ENCODE data around the gene SORCS3.

The SORCS3 gene

GRCh38 chr10:104614245-104614831, 26.8 kb upstream of the SORCS3 start:
- DNase-seq: peak; percentile 46
- TF ChIP-seq EZH2phosphoT487 (IDR thresholded peaks at IDR 0.05; ENCODE audit: low read length): no peak
- TF ChIP-seq CTCF (IDR thresholded peaks at IDR 0.05; ENCODE audit: low read length): peak; percentile 58
- TF ChIP-seq EZH2 (optimal IDR thresholded peaks at IDR 0.05; ENCODE audit: low read depth, low read length): no peak

GRCh38 chr10:104615136-104615535, 26.0 kb upstream of the SORCS3 start:
- no peak for DNase-seq
- H3K4me1 ChIP-seq (ENCODE audit: low read length): no peaks in the 10 kb centered on the region
- no peak overlapping the region for H2AFZ ChIP-seq (ENCODE audit: low read length)
- no peaks in the 10 kb centered on the region for H3F3A ChIP-seq (ENCODE audit: insufficient read depth, low read length)
- no peaks in the 10 kb centered on the region for H3K36me3 ChIP-seq (replicated peaks; ENCODE audit: insufficient read depth, low read length)
- no peak overlapping the region for H3K4me2 ChIP-seq (ENCODE audit: low read depth, low read length)
- H3K79me2 ChIP-seq (ENCODE audit: low read length): no peaks in the 10 kb centered on the region
- H4K20me1 ChIP-seq (ENCODE audit: insufficient read depth, low read length): no peaks in the 10 kb centered on the region
- no peak overlapping the region for H3K9ac ChIP-seq (ENCODE audit: low read length)
- H3K9me2 ChIP-seq (replicated peaks; ENCODE audit: insufficient read depth, low read length): no peaks in the 10 kb centered on the region
- H3K27ac ChIP-seq (ENCODE audit: low read length): no peak overlapping the region
- H3K9me3 ChIP-seq (replicated peaks; ENCODE audit: insufficient read depth, low read length): no peaks in the 10 kb centered on the region
- TF ChIP-seq EZH2phosphoT487 (IDR thresholded peaks at IDR 0.05; ENCODE audit: low read length) (no peak), CTCF (IDR thresholded peaks at IDR 0.05; ENCODE audit: low read length) (no peak), EZH2 (optimal IDR thresholded peaks at IDR 0.05; ENCODE audit: low read depth, low read length) (no peak)
- H3K27me3 ChIP-seq (replicated peaks; ENCODE audit: insufficient read depth, low read length): no peaks in the 10 kb centered on the region
- H3K4me3 ChIP-seq (ENCODE audit: low read length): no peak overlapping the region

More at GRCh38 chr10:104614245-104614831, 26.8 kb upstream of the SORCS3 start:
- Histone ChIP-seq H3K4me2 (ENCODE audit: low read depth, low read length) (no peak overlapping the region), H3K9ac (ENCODE audit: low read length) (no peak overlapping the region), H2AFZ (ENCODE audit: low read length) (no peak overlapping the region), H3K27ac (ENCODE audit: low read length) (no peak overlapping the region), H3K4me3 (ENCODE audit: low read length) (no peak overlapping the region), H3K27me3 (replicated peaks; ENCODE audit: insufficient read depth, low read length) (no peaks in the 10 kb centered on the region), H3K9me3 (replicated peaks; ENCODE audit: insufficient read depth, low read length) (no peaks in the 10 kb centered on the region), H3K4me1 (ENCODE audit: low read length) (no peaks in the 10 kb centered on the region), H3K9me2 (replicated peaks; ENCODE audit: insufficient read depth, low read length) (no peaks in the 10 kb centered on the region), H3K79me2 (ENCODE audit: low read length) (no peaks in the 10 kb centered on the region), H4K20me1 (ENCODE audit: insufficient read depth, low read length) (no peaks in the 10 kb centered on the region), H3F3A (ENCODE audit: insufficient read depth, low read length) (no peaks in the 10 kb centered on the region), H3K36me3 (replicated peaks; ENCODE audit: insufficient read depth, low read length) (no peaks in the 10 kb centered on the region)

- Histone ChIP-seq H3K4me2 (ENCODE audit: low read depth, low read length) (no peak overlapping the region), H3K36me3 (replicated peaks; ENCODE audit: insufficient read depth, low read length) (no peaks in the 10 kb centered on the region), H3K79me2 (ENCODE audit: low read length) (no peaks in the 10 kb centered on the region), H3F3A (ENCODE audit: insufficient read depth, low read length) (no peaks in the 10 kb centered on the region), H3K27me3 (replicated peaks; ENCODE audit: insufficient read depth, low read length) (no peaks in the 10 kb centered on the region), H3K27ac (ENCODE audit: low read length) (no peak overlapping the region), H3K4me1 (ENCODE audit: low read length) (no peaks in the 10 kb centered on the region), H3K9me2 (replicated peaks; ENCODE audit: insufficient read depth, low read length) (no peaks in the 10 kb centered on the region), H2AFZ (ENCODE audit: low read length) (no peak overlapping the region), H3K9me3 (replicated peaks; ENCODE audit: insufficient read depth, low read length) (no peaks in the 10 kb centered on the region), H4K20me1 (ENCODE audit: insufficient read depth, low read length) (no peaks in the 10 kb centered on the region), H3K4me3 (ENCODE audit: low read length) (no peak overlapping the region), H3K9ac (ENCODE audit: low read length) (no peak overlapping the region)
- no peak for DNase-seq
- TF ChIP-seq EZH2 (optimal IDR thresholded peaks at IDR 0.05; ENCODE audit: low read depth, low read length) (no peak), CTCF (IDR thresholded peaks at IDR 0.05; ENCODE audit: low read length) (no peak), EZH2phosphoT487 (IDR thresholded peaks at IDR 0.05; ENCODE audit: low read length) (no peak)
Measured at GRCh38 chr10:104617831-104618230, 23.3 kb upstream of the SORCS3 start.

Data from MM.1S (cell line).